GM21526 (cell line): ENCODE measurements around the gene RPLP2.

ENCODE experiments used
- ATAC-seq: cut with Tn5 transposase; IDR thresholded peaks from one replicate; pipeline ENCODE4 v1.9.1; 2021; ENCODE audit warnings: moderate library complexity; ENCODE audit not compliant: unreplicated experiment, low FRiP score

Gene RPLP2

DNA sequence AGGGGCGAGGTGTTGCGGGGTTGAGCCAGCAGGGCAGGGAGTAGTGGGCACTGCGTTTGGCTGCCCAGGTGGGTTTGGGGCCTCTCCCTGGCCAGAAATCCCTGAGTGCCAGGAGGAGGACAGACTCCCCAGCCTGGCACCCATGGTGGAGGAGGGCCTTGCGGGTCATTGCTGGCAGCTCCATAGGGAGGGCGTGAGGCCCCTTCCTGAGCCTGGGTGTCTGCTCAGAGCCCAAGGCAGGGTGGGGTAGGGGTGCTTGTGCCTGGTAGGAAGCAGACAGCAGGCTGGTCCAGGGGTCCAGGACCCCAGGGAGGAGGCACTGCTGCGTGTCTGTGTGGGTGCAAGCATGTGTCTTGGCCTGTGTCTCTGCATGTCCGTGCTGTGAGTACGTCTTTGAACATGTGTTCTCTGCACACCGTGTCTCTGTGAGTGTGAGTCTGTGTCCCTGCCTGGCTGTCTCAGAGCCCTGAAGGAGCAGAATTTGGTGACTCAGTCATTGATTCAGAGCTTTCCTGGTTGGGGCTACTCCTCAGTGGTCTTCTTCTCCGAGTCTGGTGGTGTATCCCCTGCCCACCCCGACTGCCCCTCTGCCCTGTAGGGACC lies 36.8 kb downstream of the RPLP2 start:
- no peak for ATAC-seq

DNA sequence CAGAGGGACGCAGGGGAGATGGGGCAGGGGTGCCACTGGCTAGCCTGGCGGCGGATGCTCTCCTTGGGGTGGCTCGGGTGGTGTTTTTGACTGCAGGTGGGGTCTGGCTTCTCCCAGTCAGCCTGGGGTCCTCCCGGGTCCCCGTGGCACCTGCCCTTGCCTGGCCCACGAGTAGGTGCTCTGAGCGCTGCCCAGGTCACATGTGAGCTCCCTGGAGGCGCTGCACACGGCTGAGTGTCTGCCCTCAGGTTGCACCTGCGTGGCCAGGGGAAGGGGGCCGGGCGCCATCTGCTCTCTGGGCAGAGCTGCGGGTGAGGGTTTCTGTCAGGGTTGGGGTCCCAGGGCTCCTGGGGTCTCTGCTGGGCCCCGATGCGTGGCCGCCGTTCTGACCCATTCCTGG lies 38.1 kb downstream of the RPLP2 start:
- ATAC-seq: no peak

DNA sequence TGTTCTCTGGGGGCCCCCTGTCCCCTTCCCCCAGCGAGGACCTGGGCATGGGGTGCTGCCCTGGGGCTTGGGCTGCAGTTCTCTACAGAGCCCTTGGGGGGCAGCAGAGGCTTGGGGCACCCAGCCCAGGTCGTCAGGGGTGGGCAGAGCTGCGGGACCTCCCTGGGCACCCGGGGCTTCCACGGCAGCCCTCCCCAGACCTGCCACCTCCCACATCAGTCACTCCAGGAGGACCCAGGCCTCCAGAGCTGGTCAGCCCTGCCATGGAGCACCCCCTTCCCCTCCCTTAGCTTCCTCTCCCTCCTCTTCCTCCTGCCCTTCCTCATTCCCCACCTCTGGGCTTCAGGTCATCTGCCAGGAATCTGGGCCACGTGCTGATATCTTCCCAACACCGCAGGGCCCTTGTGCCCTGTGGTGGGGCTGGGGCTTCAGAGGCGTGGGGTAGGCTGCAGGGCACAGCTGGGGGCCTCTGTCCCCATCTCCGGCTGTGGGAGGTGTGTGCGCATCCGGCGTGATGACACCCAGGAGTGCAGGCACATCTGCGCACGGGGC lies 38.7 kb downstream of the RPLP2 start:
- no peak for ATAC-seq

DNA sequence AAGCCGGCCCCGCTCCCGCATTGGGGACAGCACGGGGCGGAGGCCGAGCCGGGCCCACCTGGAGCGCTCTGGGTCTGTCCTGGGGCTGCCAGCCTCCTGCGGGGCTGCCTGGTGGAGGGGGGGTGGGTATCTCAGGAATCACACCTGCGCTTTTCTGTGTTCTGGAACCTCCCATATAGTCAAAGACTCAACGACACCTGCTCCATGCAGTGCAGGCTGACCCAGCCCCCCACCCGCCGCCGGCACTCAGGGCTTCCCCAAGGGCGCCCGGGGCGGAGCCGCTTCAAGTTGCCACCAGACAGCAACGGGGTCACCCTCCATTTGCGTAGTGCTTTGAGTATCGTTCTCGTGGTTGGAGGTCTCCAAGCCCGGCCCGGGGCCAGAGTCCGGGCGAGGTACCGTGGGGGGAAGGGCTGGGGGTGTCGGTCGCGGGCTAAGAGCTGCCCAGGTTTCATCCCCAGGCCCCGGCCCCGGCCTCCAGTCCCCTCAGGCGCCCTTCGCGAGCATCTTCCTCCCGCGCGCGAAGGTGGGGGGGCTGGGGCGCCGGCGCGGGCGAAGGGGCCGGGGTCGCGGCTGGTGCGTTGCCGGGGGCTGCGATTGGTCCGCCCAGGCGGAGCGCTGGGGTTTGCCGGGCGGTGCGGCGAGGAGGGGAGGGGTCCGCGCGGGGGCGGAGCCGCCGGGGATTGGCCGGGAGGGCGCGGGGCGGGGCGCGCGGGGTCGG lies 39.5 kb downstream of the RPLP2 start:
- no peak for ATAC-seq

DNA sequence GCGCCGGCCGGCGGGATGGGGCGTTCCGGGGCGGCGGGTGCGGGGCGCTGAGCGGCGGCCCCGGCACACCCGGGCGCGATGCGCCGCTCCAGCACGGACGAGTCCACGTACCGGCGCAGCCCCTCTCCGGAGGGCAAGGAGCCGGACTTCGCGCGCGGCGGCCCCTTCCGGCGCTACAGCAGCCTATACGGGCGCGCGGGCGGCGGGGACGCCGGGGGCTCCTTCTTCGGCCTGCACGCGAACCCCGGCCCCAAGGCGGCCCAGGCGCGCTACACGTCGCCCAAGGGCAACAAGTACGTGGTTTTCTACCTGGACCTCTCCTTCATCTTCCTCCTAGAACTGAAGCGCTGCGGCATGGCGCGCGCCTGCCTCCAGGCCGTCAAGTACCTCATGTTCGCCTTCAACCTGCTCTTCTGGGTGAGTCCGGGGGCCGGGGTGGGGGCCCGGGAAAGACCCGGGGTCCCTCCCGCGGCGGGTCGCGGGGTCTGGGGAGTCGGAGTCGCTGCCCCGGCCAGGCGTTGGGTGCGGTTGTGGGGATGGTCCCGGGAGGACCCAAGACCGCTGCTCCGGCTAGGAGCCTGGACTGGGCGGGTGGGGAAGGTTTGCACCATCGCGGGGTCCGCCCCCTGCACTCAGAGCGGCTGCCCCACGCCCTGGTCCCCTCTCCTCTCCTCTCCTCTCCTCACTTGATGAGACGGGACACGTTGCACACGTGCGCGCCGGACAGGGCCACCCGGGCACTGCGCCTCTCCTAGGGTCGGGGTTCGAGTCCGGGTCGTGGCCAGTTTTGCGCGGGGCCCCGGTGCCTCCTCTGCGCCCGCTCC lies 40.4 kb downstream of the RPLP2 start:
- no peak for ATAC-seq

DNA sequence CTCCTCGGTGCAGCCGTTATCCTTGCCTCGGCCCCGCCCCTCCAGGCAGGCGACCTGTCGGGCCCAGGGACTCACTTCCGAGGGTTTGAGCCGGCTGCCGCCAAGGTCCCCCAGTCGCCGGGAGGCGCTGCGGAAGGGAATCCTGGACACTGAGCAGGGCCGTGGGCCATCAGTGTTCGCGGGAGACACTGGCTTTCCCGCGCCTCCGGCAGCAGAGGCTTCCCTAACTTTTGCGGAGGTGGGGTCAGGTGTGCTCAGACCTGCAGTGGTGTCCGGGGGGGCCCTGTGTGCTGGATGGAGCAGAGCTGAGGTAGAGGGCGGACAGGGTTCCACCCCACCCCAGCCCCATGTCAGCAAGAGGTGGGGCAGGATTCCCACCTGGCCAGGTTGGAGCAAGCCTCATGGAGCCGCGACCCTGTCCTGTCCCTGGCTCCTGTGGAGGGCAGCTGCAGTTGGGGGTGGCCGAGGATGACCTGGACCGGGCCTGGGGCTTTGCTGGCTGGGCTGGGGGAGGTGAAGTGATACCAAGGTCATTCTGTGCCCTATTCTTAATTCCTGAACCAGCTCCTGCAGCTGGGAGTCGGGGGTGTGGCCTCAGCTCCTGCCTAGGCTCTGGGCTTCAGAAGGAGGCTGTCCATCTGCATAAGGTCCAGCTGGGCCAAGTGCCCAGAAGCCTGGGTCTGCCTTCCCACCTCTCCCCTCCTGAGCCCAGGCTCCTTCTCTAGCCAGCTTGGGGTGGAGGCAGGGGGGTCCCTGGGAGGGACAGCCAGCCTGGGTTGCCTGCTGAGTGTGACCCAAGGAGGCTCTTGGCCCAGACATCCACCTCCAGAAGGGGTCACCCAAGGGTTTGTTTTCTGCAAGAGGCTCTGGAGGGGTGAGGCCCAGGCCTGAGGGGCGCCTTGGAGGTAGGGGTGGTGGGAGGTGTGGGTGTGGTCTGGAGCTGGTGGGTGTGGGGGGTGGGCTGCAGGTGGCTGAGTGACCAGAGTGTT lies 41.3 kb downstream of the RPLP2 start:
- no peak for ATAC-seq

DNA sequence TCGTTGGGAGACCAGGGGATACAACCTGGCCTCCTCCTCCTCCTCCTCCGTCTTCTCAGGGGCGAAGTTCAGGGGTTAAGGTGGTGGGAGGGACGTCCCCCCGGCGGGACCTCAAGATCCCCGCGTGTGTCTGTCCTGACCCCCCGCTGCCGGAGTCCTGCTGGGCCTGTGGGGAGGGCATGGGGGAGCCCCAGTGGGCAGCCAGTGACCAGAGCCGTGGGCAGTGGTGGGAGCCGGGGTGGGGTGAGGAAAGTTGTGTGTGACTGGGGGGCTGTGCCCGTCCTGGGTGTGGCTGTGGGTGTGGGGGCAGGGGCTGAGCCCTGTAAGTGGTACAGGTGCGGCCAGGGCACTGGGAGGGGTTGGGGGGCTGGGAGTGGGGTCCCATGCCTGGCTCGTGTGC lies 43.0 kb downstream of the RPLP2 start:
- ATAC-seq: no peak

DNA sequence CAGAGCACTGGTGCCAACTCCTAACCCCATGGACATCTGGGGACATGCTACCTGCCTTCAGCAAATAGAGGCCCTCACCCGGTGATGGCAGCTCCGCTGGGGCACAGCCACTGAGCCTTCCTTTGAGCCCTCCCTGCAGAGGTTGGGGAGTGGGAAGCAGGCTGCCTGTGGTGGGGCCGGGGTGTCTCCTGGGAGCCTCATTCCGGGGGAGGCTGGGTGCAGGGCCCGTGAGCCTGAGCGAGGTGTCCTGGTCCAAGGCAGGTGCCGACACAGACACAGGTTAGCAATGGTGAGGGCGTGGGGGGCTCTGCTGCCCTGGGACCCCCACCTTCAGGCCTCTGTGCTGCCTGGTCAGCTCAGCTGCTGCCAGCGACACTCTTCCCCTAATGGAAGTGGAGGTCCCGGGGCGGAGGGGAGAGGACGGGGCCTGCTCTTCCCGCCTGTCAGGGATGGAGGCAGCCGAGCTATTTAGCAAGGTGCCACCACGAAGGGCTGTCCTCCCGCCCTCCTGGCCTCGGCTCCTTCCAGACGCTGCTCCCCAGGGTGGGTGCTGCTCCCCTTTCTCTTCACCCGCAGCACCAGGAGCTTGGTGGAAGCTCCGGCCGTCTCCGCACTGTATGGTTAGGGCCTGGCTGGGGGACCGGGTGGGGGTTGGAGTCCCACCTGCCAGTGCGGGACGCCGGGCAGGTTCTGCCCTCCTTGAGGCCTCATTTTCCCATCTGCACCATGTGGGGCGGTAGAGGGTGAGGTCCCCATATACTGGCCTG lies 44.1 kb downstream of the RPLP2 start:
- ATAC-seq: no peak

DNA sequence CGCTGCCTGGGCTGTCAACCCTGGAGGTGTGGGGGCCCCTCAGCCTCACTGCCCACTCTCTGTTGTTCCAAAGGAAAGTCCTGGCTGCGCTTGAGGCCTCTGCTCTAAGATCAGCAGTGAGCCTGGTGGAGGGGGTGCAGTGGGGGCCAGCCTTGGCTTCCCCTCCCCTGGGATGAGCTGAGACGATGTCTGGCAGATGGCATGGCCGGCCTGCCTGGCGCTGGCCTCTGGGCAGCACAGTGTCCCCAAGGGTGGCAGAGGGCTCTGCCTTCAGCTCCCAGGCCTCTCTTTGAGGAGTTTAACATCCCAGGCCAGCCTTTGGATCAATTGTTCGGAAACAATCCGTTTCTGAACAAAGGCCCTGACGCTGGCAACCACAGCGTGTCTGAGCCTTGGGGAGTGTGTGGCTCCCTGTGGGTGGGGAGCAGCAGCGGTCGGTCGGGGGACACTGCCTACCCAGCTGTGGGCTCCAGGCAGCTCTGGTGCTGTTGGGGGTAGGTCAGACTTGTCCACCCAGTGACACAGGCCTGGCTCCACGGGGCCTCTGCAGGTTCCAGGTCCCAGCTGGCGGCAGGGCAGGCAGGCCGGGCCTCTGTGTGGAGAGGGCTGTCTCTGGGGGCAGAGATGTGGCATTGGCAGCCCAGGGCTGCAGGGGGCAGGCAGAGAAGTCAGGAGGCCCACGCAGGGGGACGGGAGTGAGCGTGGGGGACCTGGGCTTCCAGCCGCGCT lies 45.0 kb downstream of the RPLP2 start:
- no peak for ATAC-seq

DNA sequence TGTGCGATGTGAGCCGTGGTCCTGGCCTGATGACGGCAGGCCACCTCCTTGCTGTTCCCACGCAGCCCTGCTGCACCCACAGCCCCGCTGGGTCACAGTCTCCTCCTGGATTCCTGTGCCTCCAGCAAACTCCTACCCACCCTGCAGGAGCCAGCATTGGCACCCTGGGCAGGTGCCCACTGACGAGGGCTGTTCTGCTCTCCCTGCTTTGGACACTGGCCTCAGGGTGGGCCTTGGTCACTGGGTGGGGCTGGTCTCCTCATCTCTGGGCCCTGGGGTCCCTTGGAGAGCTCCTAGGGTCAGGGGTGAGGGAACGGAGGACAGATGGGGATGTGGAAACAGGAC lies 45.5 kb downstream of the RPLP2 start:
- no peak for ATAC-seq

DNA sequence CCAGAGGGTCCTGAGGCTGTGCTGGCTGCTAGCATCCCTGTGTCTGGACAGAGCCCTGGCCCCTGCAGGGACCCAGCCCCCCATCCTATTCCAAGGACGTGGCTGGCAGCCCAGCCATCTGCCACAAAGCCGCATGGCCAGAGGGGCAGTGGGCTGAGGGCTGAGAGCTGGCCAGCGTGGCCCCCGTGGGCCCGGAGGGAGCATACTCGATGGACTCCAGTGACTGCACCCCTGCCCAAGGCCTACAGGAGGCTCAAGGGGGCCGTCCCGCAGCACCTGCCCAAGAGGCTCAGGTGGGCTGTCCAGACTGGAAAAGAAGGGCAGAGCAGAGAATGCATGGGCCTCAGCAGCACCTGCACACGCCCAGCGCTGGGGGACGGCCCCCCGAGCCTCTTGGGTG lies 46.0 kb downstream of the RPLP2 start:
- no peak for ATAC-seq

DNA sequence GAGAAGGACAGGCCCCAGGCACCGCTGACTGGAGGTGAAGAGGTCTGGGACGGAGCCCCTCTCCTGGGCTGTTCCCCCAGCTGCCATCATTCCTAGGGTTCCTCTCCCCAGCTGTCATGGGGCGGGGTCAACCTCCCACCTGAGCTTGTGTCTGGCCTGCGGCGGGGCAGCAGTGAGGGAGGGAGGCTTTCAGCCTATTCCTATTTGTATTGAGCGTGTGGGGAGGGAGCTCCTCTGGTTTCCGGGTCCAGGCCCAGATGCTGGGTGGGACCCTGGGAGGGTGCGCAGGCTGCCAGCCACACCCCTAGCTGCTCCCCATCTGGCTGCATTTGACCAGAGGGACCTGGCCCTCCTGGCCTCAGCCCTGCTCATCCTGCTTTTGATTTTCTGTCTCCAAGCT lies 46.6 kb downstream of the RPLP2 start:
- ATAC-seq: no peak

DNA sequence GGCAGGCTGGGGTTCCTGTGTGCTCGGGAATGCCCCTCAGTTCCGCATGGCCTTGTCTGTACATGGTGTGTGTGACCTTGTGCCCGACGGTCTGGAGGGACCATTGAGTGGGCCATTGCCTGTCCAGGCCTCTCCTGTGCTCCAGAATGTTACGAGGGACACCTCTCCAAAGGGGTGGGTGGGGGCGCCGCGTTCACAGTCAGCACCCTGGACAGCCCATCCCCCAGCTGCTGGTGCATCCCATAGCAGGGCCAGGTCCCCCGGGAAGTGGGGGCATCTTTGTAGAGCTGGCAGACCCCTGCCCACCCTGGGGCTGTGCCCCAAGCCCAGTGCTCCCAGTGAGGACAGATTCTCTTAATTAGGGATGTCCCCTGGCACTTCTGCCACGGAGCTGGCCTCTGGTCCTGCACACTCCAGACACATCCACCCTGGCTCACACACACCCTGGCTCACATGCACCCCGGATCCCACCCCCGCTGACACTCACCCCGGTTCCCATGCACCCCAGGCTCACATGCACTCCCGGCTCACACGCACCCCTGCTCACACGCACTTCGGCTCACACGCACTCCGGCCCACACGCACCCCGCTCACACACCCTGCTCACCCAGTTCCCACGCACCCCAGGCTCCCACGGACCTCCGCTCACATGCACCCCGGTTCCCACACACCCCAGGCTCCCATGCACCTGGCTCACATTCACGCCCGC lies 48.4 kb downstream of the RPLP2 start:
- ATAC-seq: no peak

DNA sequence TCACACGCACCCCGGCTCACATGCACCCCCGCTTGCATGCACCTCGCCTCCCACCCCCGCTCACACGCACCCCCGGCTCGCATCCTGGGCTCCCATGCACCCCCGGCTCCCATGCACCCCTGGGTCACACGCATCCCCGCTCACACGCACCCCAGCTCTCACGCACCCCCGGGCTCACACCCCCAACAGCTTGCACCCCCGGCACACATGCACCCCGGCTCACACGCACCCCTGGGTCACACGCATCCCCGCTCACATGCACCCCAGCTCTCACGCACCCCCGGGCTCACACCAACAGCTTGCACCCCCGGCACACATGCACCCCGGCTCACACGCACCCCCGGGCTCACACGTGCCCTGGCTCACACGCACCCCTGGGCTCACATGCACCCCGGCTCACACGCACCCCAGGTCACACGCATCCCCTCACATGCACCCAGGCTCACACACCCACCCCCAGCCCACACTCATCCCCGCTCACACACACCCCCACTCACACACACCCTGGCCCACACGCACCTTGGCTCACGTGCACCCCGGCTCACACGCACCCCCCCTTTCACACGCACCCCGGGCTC lies 49.1 kb downstream of the RPLP2 start:
- ATAC-seq: no peak

DNA sequence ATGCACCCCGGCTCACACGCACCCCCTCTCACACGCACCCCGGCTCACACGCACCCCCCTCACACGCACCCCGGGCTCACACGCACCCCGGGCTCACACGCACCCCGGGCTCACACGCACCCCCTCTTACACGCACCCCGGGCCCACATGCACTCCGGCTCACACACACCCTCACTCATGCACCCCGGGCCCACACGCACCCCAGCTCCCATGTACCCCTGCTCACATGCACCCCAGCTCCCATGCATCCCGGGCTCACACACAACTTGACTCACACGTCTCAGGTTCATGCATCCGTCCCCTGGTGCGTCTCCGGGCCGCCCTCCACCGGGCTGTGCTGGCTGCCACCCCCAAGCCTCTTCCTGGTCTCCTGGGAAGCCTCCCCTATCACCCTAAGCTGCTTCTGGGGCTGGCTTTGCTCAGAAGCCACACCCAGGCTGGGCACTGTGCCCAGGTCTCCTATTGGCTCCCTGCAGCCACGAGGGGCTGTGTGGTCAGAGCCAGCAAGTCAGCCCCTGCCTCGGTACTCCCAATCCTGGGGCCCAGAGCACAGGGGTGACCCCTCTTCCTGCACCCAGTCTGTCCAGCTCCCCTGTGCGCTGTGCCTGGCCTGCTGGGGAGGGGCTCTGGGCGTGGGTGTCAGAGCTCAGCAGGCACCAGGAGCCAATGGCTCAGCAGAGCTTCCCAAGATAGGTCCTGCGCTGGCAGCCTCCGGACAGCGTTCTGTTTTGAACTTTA lies 49.8 kb downstream of the RPLP2 start:
- no peak for ATAC-seq

DNA sequence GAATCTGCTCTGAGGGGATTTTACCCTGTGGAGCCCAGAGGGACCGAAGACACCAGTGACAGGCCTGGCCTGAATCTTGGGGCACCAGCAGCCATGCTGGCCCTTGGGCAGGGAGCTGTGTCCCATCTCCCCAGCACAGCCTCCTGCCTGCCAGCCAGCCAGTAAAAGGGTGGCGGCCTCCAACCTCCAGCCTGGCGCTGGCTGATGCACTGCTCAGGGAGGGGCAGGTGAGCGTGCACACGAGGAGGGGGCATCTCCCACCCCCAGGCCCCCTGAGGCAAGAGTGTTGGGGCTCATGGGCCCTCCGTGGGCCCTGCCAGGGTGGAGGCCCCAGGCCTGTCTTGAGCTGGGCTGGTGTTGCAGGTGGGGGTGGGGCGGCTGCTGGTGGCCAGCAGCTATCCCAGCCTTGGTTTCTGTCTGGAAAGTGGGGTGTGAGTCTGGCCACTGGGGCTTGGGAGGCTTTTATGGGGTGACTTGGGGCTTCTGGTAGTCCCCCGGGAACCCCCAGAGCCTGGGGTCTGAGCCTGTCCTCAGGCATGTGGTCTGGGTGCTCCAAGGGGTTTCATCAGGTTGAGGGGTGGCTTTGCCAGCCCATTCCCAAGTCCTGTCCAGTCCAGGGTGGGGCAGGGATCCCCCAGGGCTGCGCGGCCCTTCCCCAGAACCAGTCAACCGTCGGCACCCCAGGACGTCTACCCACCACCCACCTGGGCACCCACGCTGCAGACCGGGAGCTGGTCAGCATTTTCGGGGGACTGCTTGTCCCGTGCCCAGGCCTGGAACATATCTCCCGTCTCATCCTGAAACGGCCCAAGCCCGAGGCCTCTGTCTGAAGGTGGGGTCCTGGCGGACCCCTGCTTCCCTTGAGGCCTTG lies 50.7 kb downstream of the RPLP2 start:
- no peak for ATAC-seq
